Measurements from ENCODE around the gene CST6.
"Not testable (repeated sequence)": the region's sequence is repeated elsewhere in the genome, so short reads cannot be mapped to it uniquely, and the experiment has no call there.

The CST6 gene

GRCh38 chr11:66015936-66016792 lies 4.4 kb downstream of the CST6 start:
- DNase-seq: no peak

- no peak for DNase-seq
Measured at GRCh38 chr11:66016793-66017177, 5.0 kb downstream of the CST6 start.

- DNase-seq: no peak
Measured at GRCh38 chr11:66017321-66017720, 5.5 kb downstream of the CST6 start.

- no peak for DNase-seq
Measured at GRCh38 chr11:66020212-66020611, 8.4 kb downstream of the CST6 start.

- DNase-seq: no peak
Measured at GRCh38 chr11:66020618-66021357, 9.0 kb downstream of the CST6 start.

GRCh38 chr11:66022401-66023185 lies 10.8 kb downstream of the CST6 start:
- DNase-seq: peak; percentile 65

- DNase-seq: not testable (repeated sequence)
Measured at GRCh38 chr11:66023186-66023440, 11.3 kb downstream of the CST6 start.

- DNase-seq: no peak
Measured at GRCh38 chr11:66026017-66026529, 14.3 kb downstream of the CST6 start, which contains the start of gene CATSPER1. TSS of gene CATSPER1 (minus strand) at chr11:66026479. CDS start at chr11:66026379, 100 bp downstream.

GRCh38 chr11:66032957-66033735 lies 21.3 kb downstream of the CST6 start:
- no peak for DNase-seq

- DNase-seq: no peak
Measured at GRCh38 chr11:66035653-66036333, 24.0 kb downstream of the CST6 start.

- no peak for DNase-seq
Measured at GRCh38 chr11:66036334-66036710, 24.5 kb downstream of the CST6 start.

GRCh38 chr11:66037327-66037726 lies 25.5 kb downstream of the CST6 start:
- no peak for DNase-seq

GRCh38 chr11:66039765-66040164 lies 28.0 kb downstream of the CST6 start:
- DNase-seq: no peak

GRCh38 chr11:66042227-66042995 lies 30.6 kb downstream of the CST6 start:
- no peak for DNase-seq

- DNase-seq: no peak
Measured at GRCh38 chr11:66042996-66043906, 31.4 kb downstream of the CST6 start.

GRCh38 chr11:66044757-66045156 lies 32.9 kb downstream of the CST6 start:
- DNase-seq: no peak

- peak; percentile 74 for DNase-seq
Measured at GRCh38 chr11:66045177-66045639, 33.4 kb downstream of the CST6 start.

- no peak for DNase-seq
Measured at GRCh38 chr11:66046901-66047300, 35.1 kb downstream of the CST6 start.

GRCh38 chr11:66047541-66048365 lies 35.9 kb downstream of the CST6 start:
- no peak for DNase-seq
